ENCODE results near the gene PLEKHG3.
"Not testable (repeated sequence)": the region's sequence is repeated elsewhere in the genome, so short reads cannot be mapped to it uniquely, and the experiment has no call there.

The PLEKHG3 gene

GRCh38 chr14:64680714-64681065 lies 23.5 kb upstream of the PLEKHG3 start:
- no peak for DNase-seq (ENCODE audit: low spot score in 2 of 2)
- Histone ChIP-seq H3K9me3 (no peaks in the 10 kb centered on the region), H3K4me3 (no peak overlapping the region), H3K36me3 (replicated peaks) (no peaks in the 10 kb centered on the region), H3K4me1 (no peaks in the 10 kb centered on the region), H3K27me3 (ENCODE audit: low read depth) (no peaks in the 10 kb centered on the region)
- in situ Hi-C loops (cut with MboI; ENCODE audit: low sequenced_read_pairs), result no loop called here

- no peak for DNase-seq (ENCODE audit: low spot score in 2 of 2)
- in situ Hi-C loops (cut with MboI; ENCODE audit: low sequenced_read_pairs), result no loop called here
These were observed 22.2 kb upstream of the PLEKHG3 start for GRCh38 chr14:64681796-64682710.

GRCh38 chr14:64682843-64683242 lies 21.4 kb upstream of the PLEKHG3 start:
- no peak for DNase-seq (ENCODE audit: low spot score in 2 of 2)
- Histone ChIP-seq H3K4me3 (no peak overlapping the region), H3K36me3 (replicated peaks) (no peaks in the 10 kb centered on the region), H3K4me1 (no peaks in the 10 kb centered on the region), H3K9me3 (no peaks in the 10 kb centered on the region), H3K27me3 (ENCODE audit: low read depth) (no peaks in the 10 kb centered on the region)
- in situ Hi-C loops (cut with MboI; ENCODE audit: low sequenced_read_pairs), result no loop called here

More at GRCh38 chr14:64681796-64682710, 22.2 kb upstream of the PLEKHG3 start:
- H3K36me3 ChIP-seq (replicated peaks), result no peaks in the 10 kb centered on the region
- H3K4me1 ChIP-seq, result no peaks in the 10 kb centered on the region
- no peaks in the 10 kb centered on the region for H3K27me3 ChIP-seq (ENCODE audit: low read depth)
- H3K4me3 ChIP-seq, result no peak overlapping the region
- no peaks in the 10 kb centered on the region for H3K9me3 ChIP-seq

- Histone ChIP-seq H3K36me3 (replicated peaks) (no peaks in the 10 kb centered on the region), H3K4me3 (no peak overlapping the region), H3K4me1 (no peaks in the 10 kb centered on the region), H3K9me3 (no peaks in the 10 kb centered on the region), H3K27me3 (ENCODE audit: low read depth) (no peaks in the 10 kb centered on the region)
- in situ Hi-C loops (cut with MboI; ENCODE audit: low sequenced_read_pairs), result no loop called here
- no peak for DNase-seq (ENCODE audit: low spot score in 2 of 2)
These were observed 21.0 kb upstream of the PLEKHG3 start for GRCh38 chr14:64683264-64683663.

- DNase-seq (ENCODE audit: low spot score in 2 of 2), result peak in 1 of 2 experiments; percentile 68
- Histone ChIP-seq H3K36me3 (replicated peaks) (no peaks in the 10 kb centered on the region), H3K4me3 (no peak overlapping the region), H3K9me3 (no peaks in the 10 kb centered on the region), H3K27me3 (ENCODE audit: low read depth) (no peaks in the 10 kb centered on the region), H3K4me1 (no peaks in the 10 kb centered on the region)
- in situ Hi-C loops (cut with MboI; ENCODE audit: low sequenced_read_pairs), result no loop called here
These were observed 20.1 kb upstream of the PLEKHG3 start for GRCh38 chr14:64684091-64684490.

GRCh38 chr14:64685371-64686281 lies 18.6 kb upstream of the PLEKHG3 start:
- Histone ChIP-seq H3K4me3 (no peak overlapping the region), H3K36me3 (replicated peaks) (no peaks in the 10 kb centered on the region), H3K27me3 (ENCODE audit: low read depth) (no peaks in the 10 kb centered on the region), H3K4me1 (no peaks in the 10 kb centered on the region), H3K9me3 (no peaks in the 10 kb centered on the region)
- in situ Hi-C loops (cut with MboI; ENCODE audit: low sequenced_read_pairs), result no loop called here
- DNase-seq (ENCODE audit: low spot score in 2 of 2), result no peak

- H3K27me3 ChIP-seq (ENCODE audit: low read depth), result no peaks in the 10 kb centered on the region
- no peak overlapping the region for H3K4me3 ChIP-seq
These were observed 18.0 kb upstream of the PLEKHG3 start for GRCh38 chr14:64686282-64686615.

GRCh38 chr14:64688031-64688430 lies 16.2 kb upstream of the PLEKHG3 start:
- H3K9me3 ChIP-seq, result no peaks in the 10 kb centered on the region
- H3K36me3 ChIP-seq (replicated peaks), result no peaks in the 10 kb centered on the region
- H3K4me1 ChIP-seq, result no peaks in the 10 kb centered on the region
- H3K27me3 ChIP-seq (ENCODE audit: low read depth), result no peaks in the 10 kb centered on the region
- in situ Hi-C loops (cut with MboI; ENCODE audit: low sequenced_read_pairs), result no loop called here
- no peak for DNase-seq (ENCODE audit: low spot score in 2 of 2)
- H3K4me3 ChIP-seq, result no peak overlapping the region

More at GRCh38 chr14:64686282-64686615, 18.0 kb upstream of the PLEKHG3 start:
- in situ Hi-C loops (cut with MboI; ENCODE audit: low sequenced_read_pairs), result no loop called here
- H3K36me3 ChIP-seq (replicated peaks), result no peaks in the 10 kb centered on the region
- H3K4me1 ChIP-seq, result no peaks in the 10 kb centered on the region
- DNase-seq (ENCODE audit: low spot score in 2 of 2), result no peak
- no peaks in the 10 kb centered on the region for H3K9me3 ChIP-seq

- no peak for DNase-seq (ENCODE audit: low spot score in 2 of 2)
- Histone ChIP-seq H3K4me3 (no peak overlapping the region), H3K9me3 (no peaks in the 10 kb centered on the region), H3K36me3 (replicated peaks) (no peaks in the 10 kb centered on the region), H3K27me3 (ENCODE audit: low read depth) (no peaks in the 10 kb centered on the region), H3K4me1 (no peaks in the 10 kb centered on the region)
- in situ Hi-C loops (cut with MboI; ENCODE audit: low sequenced_read_pairs), result no loop called here
These were observed 15.4 kb upstream of the PLEKHG3 start for GRCh38 chr14:64688811-64689281.

- Histone ChIP-seq H3K27me3 (ENCODE audit: low read depth) (no peaks in the 10 kb centered on the region), H3K9me3 (no peaks in the 10 kb centered on the region), H3K4me3 (no peak overlapping the region), H3K4me1 (no peaks in the 10 kb centered on the region), H3K36me3 (replicated peaks) (no peaks in the 10 kb centered on the region)
- no peak for DNase-seq (ENCODE audit: low spot score in 2 of 2)
- in situ Hi-C loops (cut with MboI; ENCODE audit: low sequenced_read_pairs), result no loop called here
These were observed 14.9 kb upstream of the PLEKHG3 start for GRCh38 chr14:64689289-64689688.

- H3K36me3 ChIP-seq (replicated peaks); H3K9me3 ChIP-seq; in situ Hi-C loops (cut with MboI; ENCODE audit: low sequenced_read_pairs); H3K4me3 ChIP-seq; H3K27me3 ChIP-seq (ENCODE audit: low read depth); H3K4me1 ChIP-seq; DNase-seq (ENCODE audit: low spot score in 2 of 2): not testable (repeated sequence)
These were observed 13.6 kb upstream of the PLEKHG3 start for GRCh38 chr14:64690607-64691006.

GRCh38 chr14:64691376-64691775 lies 12.8 kb upstream of the PLEKHG3 start:
- no peaks in the 10 kb centered on the region for H3K9me3 ChIP-seq
- no peak for DNase-seq (ENCODE audit: low spot score in 2 of 2)
- H3K4me1 ChIP-seq, result no peaks in the 10 kb centered on the region
- no peak overlapping the region for H3K4me3 ChIP-seq
- H3K27me3 ChIP-seq (ENCODE audit: low read depth), result no peaks in the 10 kb centered on the region
- in situ Hi-C loops (cut with MboI; ENCODE audit: low sequenced_read_pairs), result no loop called here
- H3K36me3 ChIP-seq (replicated peaks), result no peaks in the 10 kb centered on the region

- DNase-seq (ENCODE audit: low spot score in 2 of 2), result no peak
- no peaks in the 10 kb centered on the region for H3K36me3 ChIP-seq (replicated peaks)
- H3K9me3 ChIP-seq, result no peaks in the 10 kb centered on the region
- no peaks in the 10 kb centered on the region for H3K27me3 ChIP-seq (ENCODE audit: low read depth)
- in situ Hi-C loops (cut with MboI; ENCODE audit: low sequenced_read_pairs), result no loop called here
- no peaks in the 10 kb centered on the region for H3K4me1 ChIP-seq
- H3K4me3 ChIP-seq, result no peak overlapping the region
These were observed 11.8 kb upstream of the PLEKHG3 start for GRCh38 chr14:64692189-64692985.
